Measurements from ENCODE around the gene ZMIZ1. TPM values are rescaled to one million over a fixed set of nuclear protein-coding genes. Genes with fewer than 3 reads are reported as not detected.
A peak's percentile ranks its signal among the peaks of the same experiment; 100 is the strongest.

The ZMIZ1 gene
- total and polyA plus RNA-seq, 4 donors, result 18.3 to 80.2 (median 42.6) TPM

- ATAC-seq (ENCODE audit: insufficient read depth, low FRiP score) (no peak), DNase-seq (peak; percentile 61 to 69 (median 68))
- peaks cover 0 to 26% (median 9%) of the 10 kb centered on the region in 4 donors for H3K36me3 ChIP-seq (ENCODE audit: control insufficient read depth in 4 of 4, insufficient read depth in 4 of 4, low read length in 4 of 4)
- H3K9ac ChIP-seq (ENCODE audit: insufficient read depth in 1 of 2, low read length in 2 of 2), result peak overlapping the region in 1 of 2 donors; percentile 42
- peaks cover 31 to 81% (median 41%) of the 10 kb centered on the region in 5 donors for H3K4me1 ChIP-seq (ENCODE audit: control insufficient read depth in 5 of 5, insufficient read depth in 5 of 5, low read length in 5 of 5)
- no peaks in the 10 kb centered on the region for H3K9me3 ChIP-seq (ENCODE audit: control insufficient read depth in 4 of 4, insufficient read depth in 3 of 4, low read length in 3 of 4)
- H3K4me3 ChIP-seq, result no peak overlapping the region
- H3K27ac ChIP-seq (ENCODE audit: low read depth in 1 of 2, low read length in 1 of 2), result peak overlapping the region; percentile 37 to 63
- WGBS, 2 donors, result 46 to 55% methylated on average over 2 of the region's 2 CpGs
- no peak for TF ChIP-seq CTCF (IDR thresholded peaks at IDR 0.05; ENCODE audit: control extremely low read depth, extremely low read depth)
- no peaks in the 10 kb centered on the region for H3K27me3 ChIP-seq (ENCODE audit: control insufficient read depth in 3 of 3, insufficient read depth in 3 of 3, low read length in 2 of 3)
Observed at GRCh38 chr10:79133416-79133815, 64.7 kb downstream of the ZMIZ1 start.

- H3K27ac ChIP-seq (ENCODE audit: low read depth in 1 of 2, low read length in 1 of 2), result peak overlapping the region; percentile 33 to 95
- H3K36me3 ChIP-seq (ENCODE audit: control insufficient read depth in 4 of 4, insufficient read depth in 4 of 4, low read length in 4 of 4), result peaks cover 0 to 33% (median 18%) of the 10 kb centered on the region in 4 donors
- peaks cover 36 to 77% (median 49%) of the 10 kb centered on the region in 5 donors for H3K4me1 ChIP-seq (ENCODE audit: control insufficient read depth in 5 of 5, insufficient read depth in 5 of 5, low read length in 5 of 5)
- TF ChIP-seq CTCF (IDR thresholded peaks at IDR 0.05; ENCODE audit: control extremely low read depth, extremely low read depth), result no peak
- 59 to 61% methylated on average over 9 of the region's 9 CpGs for WGBS, 2 donors
- DNase-seq (no peak), ATAC-seq (ENCODE audit: insufficient read depth, low FRiP score) (no peak)
- H3K9me3 ChIP-seq (ENCODE audit: control insufficient read depth in 4 of 4, insufficient read depth in 3 of 4, low read length in 3 of 4), result no peaks in the 10 kb centered on the region
- H3K9ac ChIP-seq (ENCODE audit: insufficient read depth in 1 of 2, low read length in 2 of 2), result no peak overlapping the region
- H3K27me3 ChIP-seq (ENCODE audit: control insufficient read depth in 3 of 3, insufficient read depth in 3 of 3, low read length in 2 of 3), result no peaks in the 10 kb centered on the region
- no peak overlapping the region for H3K4me3 ChIP-seq
Observed at GRCh38 chr10:79135790-79136189, 67.0 kb downstream of the ZMIZ1 start.

GRCh38 chr10:79136236-79137005 is 67.7 kb downstream of the ZMIZ1 start:
- ATAC-seq (ENCODE audit: insufficient read depth, low FRiP score) (no peak), DNase-seq (no peak)
- Histone ChIP-seq H3K36me3 (ENCODE audit: control insufficient read depth in 4 of 4, insufficient read depth in 4 of 4, low read length in 4 of 4) (peaks cover 0 to 33% (median 18%) of the 10 kb centered on the region in 4 donors), H3K4me3 (no peak overlapping the region), H3K27ac (ENCODE audit: low read depth in 1 of 2, low read length in 1 of 2) (peak overlapping the region; percentile 33 to 95), H3K4me1 (ENCODE audit: control insufficient read depth in 5 of 5, insufficient read depth in 5 of 5, low read length in 5 of 5) (peaks cover 38 to 73% (median 49%) of the 10 kb centered on the region in 5 donors), H3K9me3 (ENCODE audit: control insufficient read depth in 4 of 4, insufficient read depth in 3 of 4, low read length in 3 of 4) (no peaks in the 10 kb centered on the region), H3K9ac (ENCODE audit: insufficient read depth in 1 of 2, low read length in 2 of 2) (peak overlapping the region in 1 of 2 donors; percentile 62), H3K27me3 (ENCODE audit: control insufficient read depth in 3 of 3, insufficient read depth in 3 of 3, low read length in 2 of 3) (no peaks in the 10 kb centered on the region)
- WGBS, 2 donors, result 15 to 31% methylated on average over 2 of the region's 2 CpGs
- TF ChIP-seq CTCF (IDR thresholded peaks at IDR 0.05; ENCODE audit: control extremely low read depth, extremely low read depth), result no peak

All from lung (tissue), 12 donors.